C4-2B (cell line): ENCODE results near the gene NRBF2.

ENCODE experiments used
- CTCF ChIP-seq: fragments of 450-650 bp; conservative IDR thresholded peaks from 2 replicates; pipeline ENCODE4 v1.5.1; 2017; ENCODE audit warnings: mild to moderate bottlenecking
- ZFX ChIP-seq: fragments of 450-650 bp; IDR thresholded peaks from 2 replicates; pipeline ENCODE4 v1.6.1; 2017

GRCh38 chr10:63146503-63146902 is 13.4 kb downstream of the NRBF2 start:
- no peak for TF ChIP-seq CTCF
- no peak for TF ChIP-seq ZFX
